Upper lobe of left lung (tissue), 4 donors: ENCODE measurements around the gene SDR39U1.

Source experiments
- POLR2A ChIP-seq, 4 donors: fragments of 450-650 bp; IDR thresholded peaks; one replicate each; pipeline ENCODE4 v1.5.1; 2016 to 2017; ENCODE audit warnings: antibody characterized with exemption in 4 of 4, mild to moderate bottlenecking in 2 of 4
- POLR2AphosphoS5 ChIP-seq, 2 donors: sonication (generic); formaldehyde crosslinking; IDR thresholded peaks; one replicate each; pipeline ENCODE4 v1.5.1; 2017; ENCODE audit warnings: antibody characterized with exemption in 2 of 2
- TF ChIP-seq, protein P1 (sequence below), 6 experiments: fragments of 450-650 bp in 4 of 6; fragments of 200-600 bp in 2 of 6; sonication (generic) in 2 of 6; IDR thresholded peaks; one replicate each; pipeline ENCODE4 v1.5.1; 2016 to 2019; ENCODE audit warnings: antibody characterized with exemption in 6 of 6

DNA sequence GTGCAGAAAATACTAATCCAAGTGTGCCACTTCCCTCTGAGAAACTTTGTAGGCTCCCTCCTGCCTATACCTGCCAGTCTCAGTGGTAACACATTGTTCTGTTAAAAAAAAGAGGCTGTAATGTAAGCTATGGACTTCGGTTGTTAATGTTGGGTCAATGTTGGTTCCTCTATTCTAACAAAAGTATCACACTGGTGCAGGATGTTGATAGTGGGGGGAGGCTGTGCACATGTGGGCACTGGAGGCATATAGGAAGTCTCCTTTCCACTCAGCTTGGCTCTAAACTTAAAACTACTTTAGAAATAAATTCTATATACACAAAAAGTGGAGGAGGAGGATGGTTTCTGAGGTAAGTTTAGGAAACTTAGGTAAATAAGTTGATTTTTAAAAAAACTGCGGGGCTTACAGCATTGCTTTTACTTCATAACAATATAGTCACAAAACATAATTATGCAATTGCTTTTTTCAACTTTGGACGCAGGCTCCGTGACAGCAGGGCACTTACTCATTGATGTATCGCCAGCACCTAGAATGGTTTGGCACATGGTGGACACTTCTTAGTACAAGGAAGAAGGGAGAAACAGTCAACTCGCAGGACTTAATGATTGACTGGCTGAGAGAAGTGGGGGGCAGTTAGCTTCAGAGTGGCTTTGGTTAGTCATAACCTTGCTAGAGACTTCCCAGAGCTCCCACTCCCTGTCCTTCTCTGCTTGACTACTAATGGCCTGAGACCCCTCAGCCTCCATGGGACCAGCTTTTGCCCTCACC, 51.7 kb downstream of the SDR39U1 start:
- TF ChIP-seq POLR2A (IDR thresholded peaks at IDR 0.05), result no peak
- TF ChIP-seq, protein P1, sequence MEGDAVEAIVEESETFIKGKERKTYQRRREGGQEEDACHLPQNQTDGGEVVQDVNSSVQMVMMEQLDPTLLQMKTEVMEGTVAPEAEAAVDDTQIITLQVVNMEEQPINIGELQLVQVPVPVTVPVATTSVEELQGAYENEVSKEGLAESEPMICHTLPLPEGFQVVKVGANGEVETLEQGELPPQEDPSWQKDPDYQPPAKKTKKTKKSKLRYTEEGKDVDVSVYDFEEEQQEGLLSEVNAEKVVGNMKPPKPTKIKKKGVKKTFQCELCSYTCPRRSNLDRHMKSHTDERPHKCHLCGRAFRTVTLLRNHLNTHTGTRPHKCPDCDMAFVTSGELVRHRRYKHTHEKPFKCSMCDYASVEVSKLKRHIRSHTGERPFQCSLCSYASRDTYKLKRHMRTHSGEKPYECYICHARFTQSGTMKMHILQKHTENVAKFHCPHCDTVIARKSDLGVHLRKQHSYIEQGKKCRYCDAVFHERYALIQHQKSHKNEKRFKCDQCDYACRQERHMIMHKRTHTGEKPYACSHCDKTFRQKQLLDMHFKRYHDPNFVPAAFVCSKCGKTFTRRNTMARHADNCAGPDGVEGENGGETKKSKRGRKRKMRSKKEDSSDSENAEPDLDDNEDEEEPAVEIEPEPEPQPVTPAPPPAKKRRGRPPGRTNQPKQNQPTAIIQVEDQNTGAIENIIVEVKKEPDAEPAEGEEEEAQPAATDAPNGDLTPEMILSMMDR (IDR thresholded peaks at IDR 0.05), result no peak
- TF ChIP-seq POLR2AphosphoS5 (IDR thresholded peaks at IDR 0.05), result no peak
